Kidney tubule cell (primary cell): ENCODE results near the gene FBXO30.
A peak's percentile ranks its signal among the peaks of the same experiment; 100 is the strongest.

Source experiments
- DNase-seq: peaks from one replicate; pipeline ENCODE4 v3.0.0-alpha.2; 2018; ENCODE audit warnings: low spot score

The FBXO30 gene

DNA sequence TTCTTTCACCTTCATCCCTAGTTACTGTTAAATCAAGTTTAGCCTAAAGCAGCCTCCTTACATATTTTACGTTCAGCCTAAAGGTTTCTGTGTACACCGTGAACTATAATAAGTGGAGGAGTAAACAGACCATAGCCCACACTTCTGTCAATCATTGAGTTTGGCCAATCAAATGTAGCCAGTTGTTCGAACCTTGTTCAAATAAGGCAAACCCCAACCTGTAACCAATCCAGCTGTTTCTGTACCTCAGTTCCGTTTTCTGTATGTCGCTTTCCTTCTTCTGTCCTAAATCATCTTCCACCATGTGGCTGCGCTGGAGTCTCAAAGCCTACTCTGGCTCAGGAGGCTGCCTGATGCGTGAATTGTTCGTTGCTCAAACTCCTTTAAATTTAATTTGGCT is 1.8 kb upstream of the FBXO30 start:
- DNase-seq = no peak

- peak; percentile 28 for DNase-seq
These were observed 997 bp upstream of the FBXO30 start for GRCh38 chr6:145815309-145816274.

- DNase-seq = peak; percentile 58
These were observed 527 bp downstream of the FBXO30 start for GRCh38 chr6:145814035-145814500.

GRCh38 chr6:145813285-145814034 is 1.1 kb downstream of the FBXO30 start:
- DNase-seq = peak; percentile 49

DNA sequence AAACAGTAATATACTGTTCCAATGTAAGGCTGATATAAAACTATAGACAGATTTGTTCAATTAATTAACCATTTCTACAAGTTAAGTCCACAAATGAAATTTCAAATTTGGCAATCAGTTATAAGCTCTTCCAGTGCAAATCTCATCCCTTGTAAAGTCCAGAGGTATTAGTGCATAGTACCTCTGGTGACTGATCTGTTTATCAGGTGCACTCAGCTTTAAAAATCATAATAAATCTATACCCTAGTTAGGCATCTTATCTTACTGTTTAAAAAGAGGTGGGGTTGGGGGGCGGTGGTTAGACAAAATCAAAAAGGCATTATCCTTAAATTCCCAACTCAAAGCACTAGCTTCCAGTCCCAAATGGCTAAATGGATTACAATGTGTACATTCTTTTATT is 2.9 kb downstream of the FBXO30 start:
- no peak for DNase-seq

DNA sequence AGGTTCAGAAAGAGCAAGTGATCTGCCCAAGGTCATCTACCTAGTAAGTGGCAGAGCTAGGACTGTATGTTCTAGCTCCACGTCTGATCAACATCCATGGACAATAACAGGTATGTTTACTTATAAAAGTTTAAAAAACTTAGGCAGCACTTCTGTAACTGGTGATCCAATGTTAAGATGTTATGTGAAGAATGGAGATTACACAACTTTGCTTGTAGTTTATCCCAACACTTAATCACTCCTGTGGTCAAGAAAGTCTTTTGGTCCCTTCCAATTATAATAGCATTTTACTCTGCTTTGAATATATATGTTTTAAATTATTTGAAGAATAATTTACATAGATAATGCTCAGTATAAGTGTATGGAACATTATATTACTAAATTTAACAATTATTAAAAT is 4.8 kb downstream of the FBXO30 start:
- no peak for DNase-seq

- no peak for DNase-seq
These were observed 5.4 kb downstream of the FBXO30 start for GRCh38 chr6:145809211-145809610.

DNA sequence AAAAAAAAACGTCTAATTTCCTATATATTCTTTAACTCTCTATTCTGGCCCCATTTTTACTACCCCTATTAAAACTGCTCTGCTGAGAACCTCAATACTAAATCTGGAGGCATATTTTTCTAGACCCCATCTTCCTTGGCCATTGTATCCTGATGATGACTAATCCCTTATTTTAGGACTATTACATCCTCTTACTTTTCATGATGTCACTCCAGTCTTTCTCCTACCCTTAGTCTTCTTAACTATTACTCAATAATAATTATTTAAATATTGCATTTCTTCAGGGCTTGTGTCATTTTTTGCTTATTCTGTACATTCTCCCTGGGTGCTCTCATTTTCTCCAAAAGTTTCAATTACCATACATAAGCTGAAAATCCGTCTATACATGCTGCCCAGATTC is 6.4 kb downstream of the FBXO30 start:
- peak; percentile 6 for DNase-seq

GRCh38 chr6:145802141-145802540 is 12.5 kb downstream of the FBXO30 start:
- DNase-seq = no peak

DNA sequence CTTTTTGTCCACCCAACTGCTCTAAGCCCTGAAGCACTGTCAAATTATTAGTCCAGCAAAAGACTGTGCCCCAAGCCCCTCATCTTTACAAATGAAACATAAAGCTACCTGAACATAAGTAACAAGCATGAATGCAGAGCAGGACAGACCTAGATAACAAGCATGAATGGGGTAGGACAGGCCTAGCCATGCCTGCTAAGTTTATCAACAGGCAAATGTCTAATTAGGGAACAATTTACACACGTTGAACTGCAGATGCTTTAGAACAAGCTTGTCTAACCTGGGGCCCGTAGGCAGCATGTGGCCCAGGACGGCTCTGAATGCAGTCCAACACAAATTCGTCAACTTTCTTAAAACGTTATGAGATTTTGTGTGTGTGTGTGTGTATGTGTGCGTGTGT is 13.6 kb downstream of the FBXO30 start:
- no peak for DNase-seq

DNA sequence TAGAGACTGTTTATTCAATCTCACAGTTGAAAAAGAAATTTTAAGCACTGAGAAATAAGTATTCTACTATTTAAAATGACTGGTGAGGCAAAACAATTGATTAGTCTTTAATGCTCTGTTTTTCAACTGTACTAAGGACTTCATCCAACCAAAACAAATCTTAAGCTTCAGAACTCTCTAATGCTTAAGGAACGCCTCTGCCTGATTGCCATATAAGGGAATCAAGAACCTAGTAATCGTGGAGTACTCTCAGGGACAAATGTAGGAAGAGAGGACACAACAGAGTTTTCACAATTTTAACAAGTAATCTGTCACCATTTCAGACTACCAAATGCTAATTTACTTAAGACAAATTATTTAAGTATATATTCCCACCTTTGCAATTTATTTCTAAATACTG is 16.1 kb downstream of the FBXO30 start:
- no peak for DNase-seq

DNA sequence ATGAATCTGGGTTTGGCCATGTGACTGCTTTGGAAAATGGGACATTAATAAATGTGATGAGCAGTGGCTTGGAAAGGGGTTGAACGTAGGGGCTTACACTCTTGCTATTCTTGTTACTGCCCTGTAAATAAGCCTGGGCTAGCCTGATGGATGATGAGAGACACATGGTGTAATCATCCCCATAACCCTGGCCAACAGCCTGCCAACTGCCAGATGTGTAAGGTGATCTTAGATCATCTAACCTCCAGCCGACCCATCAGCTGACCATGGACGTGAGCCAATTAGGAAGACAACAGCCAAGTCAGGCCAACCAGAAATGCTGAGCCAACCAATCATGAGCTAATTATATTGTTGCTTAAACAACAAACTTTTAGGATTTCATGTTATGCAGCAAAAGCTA is 25.2 kb downstream of the FBXO30 start:
- DNase-seq = no peak

DNA sequence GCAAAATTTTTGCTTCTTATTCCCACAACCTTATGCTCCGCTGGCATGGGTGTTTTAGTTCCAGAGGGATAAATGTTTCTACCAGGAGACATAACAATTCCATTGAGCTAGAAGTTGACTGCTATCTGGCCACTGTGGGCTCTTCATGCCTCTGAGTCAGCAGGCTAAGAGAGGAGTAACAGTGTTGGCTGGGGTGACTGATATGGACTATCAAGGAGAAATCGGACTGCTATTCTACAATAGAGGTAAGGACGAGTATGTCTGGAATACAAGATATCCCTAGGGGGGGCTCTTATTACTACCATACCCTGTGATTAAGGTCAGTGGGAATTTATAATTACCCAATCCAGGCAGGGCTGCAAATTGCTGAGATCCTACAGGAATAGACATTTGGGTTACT is 26.9 kb downstream of the FBXO30 start:
- DNase-seq = no peak

GRCh38 chr6:145784683-145785082 is 29.9 kb downstream of the FBXO30 start:
- DNase-seq = no peak

DNA sequence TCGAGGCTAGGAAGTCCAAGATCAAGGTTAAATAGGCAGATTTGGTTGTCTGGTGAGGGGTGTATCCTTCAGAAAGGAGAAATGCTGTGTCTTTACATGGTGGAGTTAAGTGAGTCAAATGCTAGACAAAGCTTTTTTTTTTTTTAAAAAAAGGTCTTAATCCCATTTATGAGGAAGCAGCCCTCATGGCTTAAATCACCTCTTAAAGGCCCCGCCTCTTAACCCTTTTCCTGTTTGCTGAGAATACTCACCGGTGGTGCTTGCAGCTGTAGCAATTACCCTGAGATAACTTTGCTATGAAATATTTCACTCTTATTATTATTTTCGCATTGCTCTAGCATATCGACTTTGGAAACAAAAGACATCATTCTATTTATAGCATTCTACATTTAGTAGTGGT is 30.8 kb downstream of the FBXO30 start:
- no peak for DNase-seq

GRCh38 chr6:145772846-145773245 is 41.7 kb downstream of the FBXO30 start:
- no peak for DNase-seq

DNA sequence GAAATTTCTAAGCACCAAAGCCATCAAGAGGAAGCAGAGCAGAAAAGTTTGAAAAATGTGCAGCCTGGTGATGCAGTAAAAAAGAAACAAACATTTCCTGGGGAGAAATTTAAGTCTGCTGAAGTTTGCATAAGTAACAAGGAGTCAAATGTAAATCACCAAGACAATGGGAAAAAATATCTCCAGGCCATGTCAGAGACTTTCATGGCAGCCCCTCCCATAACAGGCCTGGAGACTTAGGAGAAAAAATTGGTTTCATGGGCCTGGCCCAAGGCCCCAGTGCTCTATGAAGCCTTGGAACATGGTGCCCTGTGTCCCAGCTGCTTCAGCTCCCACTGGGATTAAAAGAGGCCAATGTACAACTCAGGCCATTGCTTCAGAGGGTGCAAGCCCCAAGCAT is 49.1 kb downstream of the FBXO30 start:
- no peak for DNase-seq

GRCh38 chr6:145763742-145764141 is 50.9 kb downstream of the FBXO30 start:
- DNase-seq = peak; percentile 7

GRCh38 chr6:145761584-145761983 is 53.0 kb downstream of the FBXO30 start:
- no peak for DNase-seq

- no peak for DNase-seq
These were observed 56.5 kb downstream of the FBXO30 start for GRCh38 chr6:145758113-145758512.

GRCh38 chr6:145756170-145756662 is 58.4 kb downstream of the FBXO30 start:
- DNase-seq = peak; percentile 59

- no peak for DNase-seq
These were observed 58.9 kb downstream of the FBXO30 start for GRCh38 chr6:145755682-145756081.

- no peak for DNase-seq
These were observed 62.0 kb downstream of the FBXO30 start for GRCh38 chr6:145752638-145753037.
